ACHN (cell line): ENCODE results near the gene PTPRE.

Experiments
- DNase-seq: peaks from one replicate; pipeline ENCODE4 v3.0.0-alpha.2; 2015
- in situ Hi-C: cut with HindIII; loops from 2 replicates; pipeline ENCODE4 v1.10.0; 2017; ENCODE audit warnings: low sequenced_read_pairs, low pct_ligation_motif_present, low pct_unique_long_range_greater_than_20kb

Gene PTPRE, protein sequence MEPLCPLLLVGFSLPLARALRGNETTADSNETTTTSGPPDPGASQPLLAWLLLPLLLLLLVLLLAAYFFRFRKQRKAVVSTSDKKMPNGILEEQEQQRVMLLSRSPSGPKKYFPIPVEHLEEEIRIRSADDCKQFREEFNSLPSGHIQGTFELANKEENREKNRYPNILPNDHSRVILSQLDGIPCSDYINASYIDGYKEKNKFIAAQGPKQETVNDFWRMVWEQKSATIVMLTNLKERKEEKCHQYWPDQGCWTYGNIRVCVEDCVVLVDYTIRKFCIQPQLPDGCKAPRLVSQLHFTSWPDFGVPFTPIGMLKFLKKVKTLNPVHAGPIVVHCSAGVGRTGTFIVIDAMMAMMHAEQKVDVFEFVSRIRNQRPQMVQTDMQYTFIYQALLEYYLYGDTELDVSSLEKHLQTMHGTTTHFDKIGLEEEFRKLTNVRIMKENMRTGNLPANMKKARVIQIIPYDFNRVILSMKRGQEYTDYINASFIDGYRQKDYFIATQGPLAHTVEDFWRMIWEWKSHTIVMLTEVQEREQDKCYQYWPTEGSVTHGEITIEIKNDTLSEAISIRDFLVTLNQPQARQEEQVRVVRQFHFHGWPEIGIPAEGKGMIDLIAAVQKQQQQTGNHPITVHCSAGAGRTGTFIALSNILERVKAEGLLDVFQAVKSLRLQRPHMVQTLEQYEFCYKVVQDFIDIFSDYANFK

DNA sequence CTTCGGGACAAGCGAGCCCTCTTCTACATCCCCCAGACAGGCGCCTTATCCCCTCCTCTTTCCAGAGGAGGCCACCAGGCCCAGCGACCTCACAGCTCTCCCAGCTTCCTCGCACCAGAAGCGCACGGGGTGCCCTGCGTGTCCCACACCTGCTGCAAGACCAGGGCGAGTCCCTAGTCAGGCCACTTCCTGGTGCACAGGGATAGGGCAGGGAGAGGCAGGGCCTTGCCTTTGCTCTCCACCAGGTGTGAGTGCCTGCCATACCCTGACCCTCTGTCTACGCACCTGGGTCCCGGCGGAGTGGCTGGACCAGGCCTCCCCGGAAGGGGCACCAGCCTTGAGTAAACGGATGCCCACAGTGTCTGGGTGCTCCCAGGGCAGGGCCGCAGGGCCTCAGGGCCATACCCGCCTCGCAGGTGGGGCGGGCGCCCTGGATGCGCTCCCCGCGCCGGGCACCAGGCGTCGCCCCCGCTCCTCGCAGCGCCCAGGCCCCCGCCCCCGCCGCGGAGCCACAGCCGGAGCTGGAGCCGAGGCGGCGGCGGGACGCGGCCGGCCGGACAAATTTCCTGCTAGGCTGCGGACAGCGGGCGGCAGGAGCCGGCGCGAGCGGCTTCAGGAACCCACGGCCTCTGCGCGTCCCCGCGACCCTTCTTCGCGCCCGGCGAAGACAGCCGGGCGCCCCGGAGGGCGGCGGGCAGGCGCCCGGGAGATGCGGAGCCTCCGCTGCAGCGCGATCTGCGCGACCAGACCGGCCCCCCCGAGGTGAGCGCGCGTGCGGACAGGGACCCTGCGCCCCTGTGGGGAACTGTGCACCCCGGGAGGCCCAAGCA is at the start of gene PTPRE:
PTPRE (plus strand) TSS at position 556 of the 830 bp plus-strand sequence. CDS start 133,779 bp downstream, outside the sequence.
- in situ Hi-C loops, result no loop called here
- DNase-seq, result peak; percentile 82

DNA sequence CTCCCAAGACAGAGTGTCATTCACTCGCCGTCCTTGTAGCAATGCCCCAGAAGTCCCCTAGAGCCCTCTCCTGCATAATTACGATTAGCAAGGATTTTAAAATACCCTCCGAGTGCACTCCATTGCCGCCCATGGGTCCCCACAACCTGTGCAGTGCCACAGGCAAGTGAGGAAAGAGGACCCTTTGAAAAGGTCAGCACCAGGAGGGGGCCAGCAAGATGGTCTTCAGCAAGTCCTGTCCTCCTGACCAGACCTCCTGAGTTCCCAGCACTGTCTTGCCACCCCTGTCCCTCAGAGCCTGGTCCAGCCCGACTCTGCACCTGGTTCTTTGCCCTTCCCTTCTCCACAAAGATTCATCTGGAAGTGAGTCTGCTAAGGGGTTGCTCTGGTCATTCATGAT is 46.3 kb upstream of the PTPRE start:
- in situ Hi-C loops, result no loop called here

DNA sequence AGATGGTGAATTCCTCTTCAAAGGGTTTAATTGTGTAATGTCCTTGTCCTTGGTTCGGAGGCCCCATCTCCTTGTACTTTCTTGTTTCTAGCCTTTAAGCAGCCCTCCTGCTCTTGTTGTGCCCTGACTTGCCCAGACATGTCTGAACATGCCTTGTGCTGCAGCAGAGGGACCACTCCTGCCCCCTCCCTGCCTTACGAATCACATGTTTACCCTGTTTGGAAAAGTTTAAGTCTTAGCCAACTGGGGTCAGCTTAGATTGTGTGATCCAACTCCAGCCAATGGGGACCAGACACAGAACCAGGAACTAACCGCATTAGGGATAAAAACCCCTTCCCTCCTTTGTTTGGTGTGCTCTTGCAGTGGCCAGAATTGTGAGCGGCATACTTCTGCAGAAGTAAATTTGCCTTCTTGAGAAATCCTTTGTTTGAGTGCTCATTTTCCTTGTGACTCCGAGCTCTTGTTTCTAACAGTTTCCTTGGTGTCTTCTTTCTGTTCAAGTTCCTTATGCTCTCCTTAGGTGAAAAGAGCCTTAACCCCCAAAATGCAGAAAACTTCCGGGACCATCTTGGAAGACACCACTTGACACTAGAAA is 43.6 kb upstream of the PTPRE start:
- in situ Hi-C loops, result no loop called here
- peak; percentile 10 for DNase-seq

More for the DNA sequence above, 46.3 kb upstream of the PTPRE start:
- no peak for DNase-seq

DNA sequence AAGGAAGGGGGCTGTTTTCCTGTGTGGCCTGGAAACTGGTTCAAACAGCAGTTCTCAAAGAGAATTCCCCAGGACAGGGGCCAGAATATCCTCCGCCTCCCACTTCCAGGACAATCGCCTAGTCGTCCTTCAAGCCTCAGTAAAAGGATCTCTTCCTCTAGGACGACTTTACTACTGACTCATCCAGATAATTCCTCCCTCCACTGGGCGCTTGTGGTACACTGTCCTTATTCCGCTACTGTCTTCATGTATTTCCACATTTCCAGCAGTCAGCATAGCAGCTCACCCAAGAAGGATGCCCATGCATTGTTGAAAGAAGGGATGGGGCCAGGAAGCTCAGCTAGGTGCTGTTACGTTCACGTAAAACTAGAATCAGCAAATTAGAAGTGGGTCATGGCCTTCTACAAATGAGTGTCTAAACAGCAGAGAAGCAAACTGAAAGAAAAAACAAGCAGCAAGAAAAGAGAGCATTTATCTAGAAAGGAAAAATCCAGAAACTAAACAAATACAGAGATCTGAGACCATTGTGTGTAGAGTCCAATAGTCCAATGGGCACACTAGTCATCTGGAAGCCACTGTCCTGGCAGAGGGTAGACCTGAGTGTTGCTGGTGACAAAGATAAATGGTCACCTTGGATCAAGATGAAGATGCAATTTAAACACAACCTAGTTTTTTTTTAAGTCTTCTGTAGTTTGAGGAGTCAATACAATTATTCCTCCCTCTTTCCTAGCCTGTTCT is 40.5 kb upstream of the PTPRE start:
- in situ Hi-C loops, result no loop called here
- no peak for DNase-seq

DNA sequence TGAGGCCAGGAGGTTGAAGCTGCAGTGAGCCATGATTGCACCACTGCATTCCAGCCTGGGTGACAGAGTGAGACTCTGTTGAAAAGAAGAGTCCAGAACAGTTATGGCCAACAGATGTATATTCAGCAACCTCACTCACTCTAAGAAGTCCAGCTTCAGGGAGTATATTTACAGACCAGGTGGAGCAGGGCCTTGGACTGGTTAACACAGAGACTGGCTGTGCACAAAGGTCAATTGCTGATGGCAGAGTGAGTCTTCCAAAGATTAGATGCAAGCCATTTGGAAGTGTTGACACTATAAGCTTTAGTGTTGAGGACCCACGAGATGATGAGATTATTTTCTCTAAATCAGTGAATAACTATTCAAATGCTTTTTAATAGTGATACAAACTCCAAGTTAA is 39.1 kb upstream of the PTPRE start:
- DNase-seq, result no peak
- in situ Hi-C loops, result no loop called here

DNA sequence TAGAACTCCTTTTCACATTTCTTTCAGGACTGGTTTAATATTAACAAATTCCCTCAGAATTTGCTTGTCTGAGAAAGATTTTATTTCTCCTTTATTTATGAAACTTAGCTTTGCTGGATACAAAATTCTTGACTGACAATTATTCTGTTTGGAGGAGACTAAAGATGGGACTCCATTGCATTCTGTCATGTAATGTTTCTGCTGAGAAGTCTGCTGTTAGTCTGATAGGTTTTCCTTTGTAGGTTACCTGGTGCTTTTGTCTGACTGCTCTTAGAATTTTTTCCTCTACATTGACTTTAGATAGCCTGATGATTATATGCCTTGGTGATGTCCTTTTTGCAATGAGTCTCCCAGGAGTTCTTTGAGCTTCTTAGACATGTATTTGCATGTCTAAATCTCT is 37.6 kb upstream of the PTPRE start:
- DNase-seq, result no peak
- in situ Hi-C loops, result no loop called here

DNA sequence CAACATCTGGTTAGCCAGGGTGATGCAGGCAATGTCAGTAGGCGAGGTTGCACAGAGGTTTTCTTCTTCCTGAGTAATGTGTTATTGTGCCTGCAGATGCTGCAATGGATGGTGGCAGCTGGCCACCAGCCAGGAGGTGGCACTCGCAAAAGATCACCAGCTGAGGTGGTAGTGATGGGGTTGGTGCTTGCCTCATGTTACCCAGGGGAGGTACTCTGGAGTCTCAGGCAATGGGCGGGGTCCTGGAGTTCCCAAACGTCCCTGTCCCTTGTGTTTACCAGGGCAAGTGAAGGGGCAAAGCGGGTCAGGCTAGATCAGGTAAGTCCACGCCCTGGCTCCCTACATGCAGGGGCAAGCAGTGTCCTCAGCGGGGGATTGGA is 35.3 kb upstream of the PTPRE start:
- in situ Hi-C loops, result no loop called here
- DNase-seq, result no peak

DNA sequence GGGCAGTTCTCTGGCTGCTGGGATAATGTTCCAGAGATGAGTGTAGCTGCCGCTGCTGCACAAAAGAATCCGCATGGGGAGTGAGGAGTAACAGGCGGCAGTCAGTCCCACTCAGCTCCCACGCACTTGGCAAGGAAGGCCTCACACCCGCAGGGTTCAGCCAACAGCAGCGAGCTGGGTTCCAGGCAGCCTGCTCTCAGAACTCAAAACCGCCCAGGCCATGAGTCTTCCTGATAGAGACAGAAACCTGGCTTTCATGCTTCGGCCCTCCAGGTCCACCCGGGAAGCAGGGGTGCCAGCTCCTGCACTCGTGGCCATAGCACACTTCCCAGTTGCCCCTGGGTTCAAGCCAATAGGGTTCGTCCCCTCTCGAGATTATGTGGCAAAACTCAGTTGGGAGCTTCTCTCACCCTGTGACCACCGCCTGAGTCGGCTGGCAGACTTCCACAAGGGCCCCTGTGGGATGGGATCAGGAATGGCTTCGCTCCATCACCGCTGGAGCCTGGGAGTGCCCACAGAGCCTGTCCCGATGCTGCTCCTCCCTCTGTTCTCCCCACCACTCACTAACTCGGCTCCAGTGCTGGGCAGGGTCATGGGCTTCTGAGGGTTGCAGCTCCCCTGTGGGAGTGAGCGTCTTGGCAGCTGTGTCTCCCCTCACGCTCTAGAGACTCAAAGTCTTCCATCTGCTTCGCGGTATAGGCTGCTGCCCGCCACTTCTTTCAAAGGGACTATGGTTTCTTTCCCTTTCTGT is 34.7 kb upstream of the PTPRE start:
- no peak for DNase-seq
- in situ Hi-C loops, result no loop called here

DNA sequence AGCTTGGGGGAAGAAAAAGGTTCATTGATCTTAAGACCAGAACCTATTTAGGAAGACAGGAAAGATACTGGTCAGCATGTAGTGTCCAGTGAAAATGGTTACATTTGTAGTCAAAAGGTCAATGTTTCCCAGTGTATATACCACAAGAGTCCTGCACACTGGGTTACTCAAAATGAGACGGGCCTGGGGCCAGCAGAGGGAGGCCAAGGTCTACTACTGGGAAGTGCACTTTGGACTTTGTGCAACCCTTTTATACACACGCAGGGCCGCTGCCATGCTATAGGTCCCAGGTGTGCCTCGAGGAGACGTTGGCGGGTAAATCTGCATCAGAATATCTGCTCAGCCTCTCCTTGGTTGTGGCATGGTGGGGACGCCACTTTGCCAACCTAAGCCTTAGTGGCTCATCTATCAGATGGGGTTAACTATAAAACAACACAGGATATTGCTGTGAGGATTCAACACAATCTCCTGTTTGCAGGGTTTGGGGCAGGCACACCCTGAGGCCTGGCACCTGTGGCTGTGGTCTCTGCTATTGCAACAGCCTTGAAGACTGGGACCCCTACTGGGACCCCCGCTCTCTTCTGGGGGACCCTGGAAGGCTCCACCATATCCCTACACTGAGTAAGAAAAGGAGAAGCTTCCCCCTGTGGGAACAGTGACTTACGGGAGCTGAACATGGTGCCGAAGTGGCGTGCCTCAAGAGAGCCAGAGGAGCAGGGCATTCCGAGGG is 33.9 kb upstream of the PTPRE start:
- in situ Hi-C loops, result no loop called here
- peak; percentile 32 for DNase-seq

DNA sequence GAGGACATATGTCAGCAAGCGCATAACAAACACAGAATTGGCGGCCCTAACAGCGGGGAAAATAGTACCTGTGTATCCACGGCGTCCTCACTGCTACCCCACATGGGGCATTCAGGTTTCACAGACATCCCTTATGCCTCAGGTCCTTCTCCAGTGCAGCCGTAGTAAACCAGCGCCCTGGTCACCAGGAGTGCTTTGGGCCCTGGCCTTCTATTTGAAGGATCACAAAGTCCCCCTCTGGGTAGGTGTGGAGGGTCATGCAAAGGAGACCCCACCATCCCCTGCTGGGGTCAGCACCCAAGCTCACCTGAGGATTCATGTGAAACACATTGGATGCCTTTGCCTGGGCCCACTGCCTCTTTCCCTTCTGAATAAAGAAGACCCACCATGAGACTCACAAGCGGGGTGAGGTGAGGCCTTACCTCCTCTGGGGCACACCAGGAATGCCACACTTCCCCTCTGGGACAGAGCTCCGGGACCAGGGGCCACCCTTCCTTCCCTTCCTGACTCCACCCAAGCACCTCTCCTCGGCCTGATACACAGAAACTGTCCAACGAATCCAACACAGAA is 32.9 kb upstream of the PTPRE start:
- in situ Hi-C loops, result no loop called here
- DNase-seq, result no peak

DNA sequence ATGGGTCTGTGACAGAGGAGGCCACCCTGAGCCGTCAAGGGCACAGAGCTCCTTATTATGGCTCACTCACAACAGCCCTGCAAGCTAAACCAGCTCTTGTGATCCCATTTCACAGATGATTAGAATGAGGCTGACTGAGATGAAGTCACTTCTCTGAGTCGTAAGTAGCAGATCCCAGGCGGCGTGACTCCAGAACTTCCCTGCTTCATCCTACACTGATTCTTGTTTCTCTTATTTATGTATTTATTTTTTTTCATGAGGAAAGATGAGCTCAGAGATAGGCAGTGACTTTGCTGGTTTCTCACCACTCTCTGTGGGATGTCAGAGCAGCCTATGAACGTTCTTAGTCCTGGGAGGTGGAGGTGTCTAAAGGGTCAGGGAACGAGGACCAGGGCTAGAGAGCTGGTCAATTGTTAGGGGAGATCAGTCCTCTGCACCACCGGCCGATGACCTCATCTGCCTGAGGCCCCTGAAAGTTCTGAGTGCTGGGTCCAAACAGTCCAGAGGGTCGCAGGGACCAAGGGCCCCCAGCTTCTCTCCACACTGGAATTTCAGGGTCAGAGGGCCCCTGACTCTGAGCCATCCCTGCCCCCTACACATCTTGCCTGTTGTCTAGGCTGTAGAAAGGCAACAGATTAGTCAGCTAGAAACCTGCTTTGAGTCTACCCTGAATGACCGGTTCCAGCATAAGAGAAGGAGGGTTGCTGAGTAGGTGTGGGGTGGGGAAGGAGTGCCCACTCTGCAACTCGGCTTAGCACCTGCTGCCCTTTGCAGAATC is 32.0 kb upstream of the PTPRE start:
- in situ Hi-C loops, result no loop called here
- no peak for DNase-seq

DNA sequence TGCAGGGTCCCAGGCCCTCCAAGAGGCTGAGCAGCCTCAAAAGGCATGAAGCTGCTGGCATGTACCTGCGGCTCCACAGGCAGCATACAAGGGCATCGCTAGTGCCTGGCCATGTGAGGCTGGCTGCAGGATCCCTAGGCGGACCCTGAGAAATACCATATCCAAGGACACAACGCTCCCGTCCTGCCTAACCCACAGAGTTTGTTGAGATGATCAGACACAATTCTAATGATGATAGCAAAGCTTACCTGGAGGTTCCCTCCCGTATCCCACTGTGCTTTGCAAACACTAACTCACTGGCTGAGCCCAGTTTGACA is 31.5 kb upstream of the PTPRE start:
- DNase-seq, result no peak
- in situ Hi-C loops, result no loop called here

DNA sequence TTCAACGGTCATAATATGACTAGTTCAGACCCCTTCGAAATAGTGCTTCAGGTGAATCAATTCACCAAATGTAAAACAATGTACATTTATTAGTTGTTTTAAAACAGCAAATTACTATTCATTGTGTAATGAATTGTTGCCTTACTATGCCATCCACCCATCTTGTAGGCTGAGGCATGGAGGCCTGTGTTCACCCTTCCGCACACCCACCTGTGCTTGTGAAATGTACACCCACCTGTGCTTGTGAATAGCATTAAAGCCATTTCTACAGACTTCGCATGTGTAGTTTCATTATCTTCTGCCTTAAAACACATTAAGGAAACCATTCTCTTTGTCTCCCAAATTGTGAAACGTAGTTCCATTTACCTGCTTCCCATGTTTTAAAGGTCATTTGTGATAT is 31.0 kb upstream of the PTPRE start:
- no peak for DNase-seq
- in situ Hi-C loops, result no loop called here

DNA sequence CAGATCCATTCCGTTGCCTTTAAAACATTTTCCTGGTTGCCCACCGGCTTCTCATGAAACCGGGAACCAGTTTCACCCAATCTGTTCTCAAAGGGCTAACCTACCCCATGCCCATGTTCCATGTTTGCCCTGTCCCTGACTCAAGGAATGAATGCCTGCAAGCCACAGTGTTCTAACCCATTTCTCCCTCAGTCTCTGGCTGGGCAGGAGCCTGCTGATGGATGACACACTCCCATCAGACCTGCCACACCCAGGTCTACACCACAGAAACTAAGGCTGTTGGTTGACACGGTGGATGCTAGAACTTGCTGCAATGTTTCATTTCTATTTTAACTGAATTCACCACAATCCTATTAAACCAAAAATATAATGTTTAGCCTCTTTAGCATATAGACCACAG is 29.8 kb upstream of the PTPRE start:
- in situ Hi-C loops, result no loop called here
- DNase-seq, result no peak

DNA sequence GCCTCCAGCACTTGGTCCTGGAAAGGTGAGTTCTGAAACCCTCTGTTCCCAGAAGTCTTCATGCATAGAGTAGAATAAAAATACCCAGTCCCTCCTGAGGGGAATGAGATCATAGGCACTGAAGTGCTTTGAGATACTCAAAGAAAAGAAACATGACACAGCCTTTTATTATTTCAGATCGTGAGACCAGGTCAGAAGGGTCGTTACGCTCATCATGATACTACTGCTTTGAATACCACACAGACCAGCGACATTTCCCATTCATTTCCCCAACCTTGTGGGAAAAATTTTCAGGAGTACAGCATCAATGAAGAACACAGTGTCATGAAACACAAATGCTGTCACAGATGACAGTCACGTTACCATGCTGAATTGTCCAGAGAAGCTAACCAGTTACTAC is 29.2 kb upstream of the PTPRE start:
- in situ Hi-C loops, result no loop called here
- DNase-seq, result no peak

DNA sequence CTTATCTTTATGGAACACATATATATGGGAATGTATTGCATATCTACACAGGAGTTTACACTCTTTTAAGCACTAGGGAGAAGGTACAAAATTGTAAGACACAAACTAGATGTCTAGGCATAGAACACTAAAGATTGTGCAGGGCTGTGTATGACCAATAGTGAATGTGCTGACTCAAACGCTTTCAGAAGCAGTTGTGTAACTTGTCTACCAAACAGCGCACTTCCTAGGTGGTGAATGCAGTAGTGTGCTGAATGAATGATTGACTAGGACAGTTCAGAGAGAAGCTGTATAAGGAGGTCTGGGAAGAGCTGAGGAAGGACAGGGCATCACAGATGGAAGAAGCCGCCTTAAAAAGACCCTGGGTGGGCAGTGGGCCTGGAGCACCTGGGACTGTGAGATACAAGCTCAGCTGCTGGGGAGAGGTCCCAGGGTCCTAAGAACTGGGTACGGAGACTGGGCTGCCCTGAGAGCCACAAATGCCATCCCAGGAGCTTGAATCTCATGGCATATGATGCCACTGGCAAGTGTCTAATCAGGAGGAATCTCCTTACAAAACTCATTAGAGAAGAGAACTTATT is 28.3 kb upstream of the PTPRE start:
- in situ Hi-C loops, result no loop called here
- DNase-seq, result no peak
